HuH-7.5 (cell line): ENCODE results near the gene SLC35D2.
"Not testable (repeated sequence)": the region's sequence is repeated elsewhere in the genome, so short reads cannot be mapped to it uniquely, and the experiment has no call there.

Experiments
- DNase-seq: peaks from one replicate; pipeline ENCODE4 v3.0.0; 2011; ENCODE audit warnings: low spot score

Gene SLC35D2

GRCh38 chr9:96400132-96400910, 16.8 kb upstream of the SLC35D2 start:
- no peak for DNase-seq

DNA sequence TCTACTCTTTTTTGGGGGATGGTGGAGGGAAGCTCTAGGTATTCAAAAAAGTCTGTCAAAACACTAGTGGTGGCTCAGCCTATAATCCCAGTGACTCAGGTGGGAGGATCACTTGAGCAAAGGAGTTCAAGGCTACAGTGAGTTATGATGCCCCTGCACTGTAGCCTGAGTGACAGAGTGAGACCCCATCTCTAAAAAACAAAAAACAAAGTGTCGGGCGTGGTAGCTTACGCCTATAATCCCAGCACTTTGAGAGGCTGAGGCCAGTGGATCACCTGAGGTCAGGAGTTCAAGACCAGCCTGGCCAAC, 15.8 kb upstream of the SLC35D2 start:
- DNase-seq, result no peak

DNA sequence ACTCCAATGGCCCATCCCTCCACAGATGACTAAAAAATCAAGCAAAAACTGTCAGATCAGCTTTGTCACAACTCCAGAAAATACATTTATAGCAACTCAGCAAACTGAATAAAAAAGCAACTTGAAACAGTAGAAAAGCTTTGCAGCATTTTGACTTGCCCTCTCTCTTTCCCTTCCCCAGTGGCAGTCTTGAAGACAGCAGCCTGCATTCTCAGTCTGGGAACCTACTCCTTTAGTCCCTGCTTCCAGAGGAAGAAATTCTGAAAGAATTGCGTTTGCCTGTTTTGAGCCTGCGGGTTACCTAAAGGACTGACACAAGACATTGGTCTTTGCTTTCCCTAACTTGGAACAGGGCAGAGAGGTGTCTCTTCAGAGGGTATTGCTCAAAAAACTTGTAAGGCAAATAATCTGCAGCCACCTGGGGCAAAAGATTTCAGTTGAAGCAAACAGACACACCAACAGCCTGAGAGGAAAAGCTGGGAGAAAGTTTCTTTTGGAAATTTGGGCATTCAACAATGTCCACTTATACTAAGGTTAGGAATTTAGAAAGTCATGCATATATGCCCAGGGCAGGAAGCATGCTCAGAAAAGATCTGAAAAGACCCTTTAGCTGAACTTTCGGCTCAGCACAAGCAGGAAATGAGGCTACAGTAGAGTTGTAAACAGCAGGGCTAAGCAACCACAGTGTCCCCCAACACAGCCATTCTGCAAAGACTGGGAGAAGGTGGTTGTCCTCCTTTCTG, 15.2 kb upstream of the SLC35D2 start:
- DNase-seq, result no peak

GRCh38 chr9:96395964-96396363, 12.5 kb upstream of the SLC35D2 start:
- DNase-seq, result no peak

DNA sequence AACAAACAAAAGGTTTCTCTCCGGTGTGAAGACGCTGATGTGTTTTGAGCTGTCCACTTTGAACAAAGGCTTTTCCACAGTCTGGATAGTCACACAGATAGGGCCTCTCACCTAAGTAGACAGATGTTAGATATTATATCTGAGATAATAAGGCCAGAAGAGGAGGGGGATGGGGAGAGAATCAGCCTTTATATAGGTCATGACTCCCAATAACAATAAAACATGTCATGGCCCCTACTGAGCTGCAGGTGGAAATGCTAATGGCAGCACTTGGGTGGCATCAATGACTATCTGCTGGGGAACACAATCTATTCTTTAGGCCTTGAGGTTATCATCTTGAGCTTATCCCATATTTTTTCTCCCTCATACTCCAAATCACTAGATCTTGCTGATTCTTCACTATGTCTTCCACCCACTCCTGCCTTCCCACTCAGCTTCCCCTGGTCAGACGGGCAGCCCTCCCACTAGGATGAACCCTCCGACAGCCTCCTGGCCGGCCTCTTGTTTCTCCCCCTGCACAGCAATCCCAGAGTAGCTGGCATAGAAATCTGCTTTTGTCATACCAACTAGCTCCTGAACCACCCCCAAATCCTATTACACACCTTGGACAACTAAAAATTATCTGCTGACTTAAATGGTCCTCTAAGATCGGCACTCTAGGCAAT, 11.5 kb upstream of the SLC35D2 start:
- no peak for DNase-seq

- DNase-seq, result no peak
Observed at GRCh38 chr9:96392263-96392662, 8.8 kb upstream of the SLC35D2 start.

- DNase-seq, result peak; percentile 79
Observed at GRCh38 chr9:96391021-96391765, 7.7 kb upstream of the SLC35D2 start.

GRCh38 chr9:96388144-96388543, 4.6 kb upstream of the SLC35D2 start:
- no peak for DNase-seq

- no peak for DNase-seq
Observed at GRCh38 chr9:96386157-96386556, 2.6 kb upstream of the SLC35D2 start.

- no peak for DNase-seq
Observed at GRCh38 chr9:96382839-96383164, 709 bp downstream of the SLC35D2 start.

DNA sequence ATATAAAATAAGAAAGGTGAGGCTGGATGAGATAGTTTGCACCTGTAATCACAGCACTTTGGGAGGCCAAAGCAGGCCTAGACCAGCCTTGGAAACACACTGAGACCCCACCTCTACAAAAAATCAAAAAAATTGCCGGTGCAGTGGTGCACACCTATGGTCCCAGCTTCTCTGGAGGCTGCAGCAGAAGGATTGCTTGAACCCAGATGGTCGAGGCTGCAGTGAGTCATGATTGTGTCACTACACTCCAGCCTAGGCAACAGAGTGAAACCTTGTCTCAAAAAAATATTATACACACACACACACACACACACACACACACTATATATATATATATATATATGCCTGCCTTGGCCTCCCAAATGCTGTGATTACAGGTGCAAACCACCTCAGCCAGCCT, 1.3 kb downstream of the SLC35D2 start:
- no peak for DNase-seq

- DNase-seq, result no peak
Observed at GRCh38 chr9:96381696-96382095, 1.8 kb downstream of the SLC35D2 start.

GRCh38 chr9:96381125-96381524, 2.4 kb downstream of the SLC35D2 start:
- no peak for DNase-seq

DNA sequence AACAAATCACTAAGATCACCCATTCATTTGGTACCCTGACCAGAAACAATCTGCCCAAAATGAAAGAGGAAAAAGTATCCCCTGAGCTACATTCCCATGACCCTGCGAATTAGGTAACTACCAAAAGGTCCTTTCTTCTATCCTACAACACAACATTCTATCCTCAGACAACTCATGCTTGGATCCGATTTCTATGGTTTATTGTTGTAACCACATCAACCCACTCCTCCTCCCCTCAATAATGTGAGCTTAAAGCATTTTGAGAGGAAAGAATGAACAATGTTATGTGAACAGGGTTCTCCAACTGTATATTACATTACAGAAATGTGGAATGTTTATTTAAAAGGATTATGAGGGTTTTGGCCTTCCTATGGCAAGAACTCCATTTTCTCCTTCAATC, 4.0 kb downstream of the SLC35D2 start:
- no peak for DNase-seq

GRCh38 chr9:96378187-96378586, 5.3 kb downstream of the SLC35D2 start:
- no peak for DNase-seq

GRCh38 chr9:96376891-96377874, 6.3 kb downstream of the SLC35D2 start:
- no peak for DNase-seq

GRCh38 chr9:96375507-96375906, 8.0 kb downstream of the SLC35D2 start:
- not testable (repeated sequence) for DNase-seq

GRCh38 chr9:96367943-96368342, 15.6 kb downstream of the SLC35D2 start:
- DNase-seq, result no peak

DNA sequence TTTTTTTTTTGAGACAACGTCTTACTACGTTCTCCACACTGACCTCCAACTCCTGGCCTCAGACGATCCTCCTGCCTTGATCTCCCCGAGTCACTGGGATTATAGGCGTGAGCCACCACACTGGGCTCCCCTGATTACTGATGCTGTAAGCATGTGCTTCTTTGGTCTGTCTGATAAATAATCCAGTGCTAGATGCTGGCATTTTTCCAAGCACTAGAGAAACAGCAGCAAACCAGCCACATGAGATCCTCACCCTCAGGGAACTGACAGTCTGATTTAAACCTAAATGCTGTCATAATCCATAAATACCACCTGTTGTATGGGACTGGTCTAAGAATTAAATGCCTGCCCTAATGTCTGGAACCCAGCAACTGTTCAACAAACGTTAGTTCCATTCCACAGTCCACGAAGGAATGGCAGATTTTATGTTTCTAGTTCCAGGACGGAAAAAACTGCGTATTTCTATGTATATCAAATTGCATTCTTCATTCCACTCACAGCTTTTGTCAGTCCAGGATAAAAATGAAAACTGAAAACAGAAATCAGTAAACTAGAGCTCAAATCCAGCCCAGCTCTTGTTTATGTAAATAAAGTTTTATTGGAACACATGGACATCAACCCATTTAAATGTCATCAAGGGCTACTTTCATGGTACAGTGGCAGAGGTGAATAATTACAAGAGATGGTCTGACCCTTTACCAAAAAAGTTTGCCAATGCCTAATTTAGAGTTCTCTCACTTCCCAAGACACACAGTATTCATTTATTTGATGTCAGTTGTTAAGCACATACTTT, 20.1 kb downstream of the SLC35D2 start:
- no peak for DNase-seq

- DNase-seq, result not testable (repeated sequence)
Observed at GRCh38 chr9:96362119-96362518, 21.4 kb downstream of the SLC35D2 start.

DNA sequence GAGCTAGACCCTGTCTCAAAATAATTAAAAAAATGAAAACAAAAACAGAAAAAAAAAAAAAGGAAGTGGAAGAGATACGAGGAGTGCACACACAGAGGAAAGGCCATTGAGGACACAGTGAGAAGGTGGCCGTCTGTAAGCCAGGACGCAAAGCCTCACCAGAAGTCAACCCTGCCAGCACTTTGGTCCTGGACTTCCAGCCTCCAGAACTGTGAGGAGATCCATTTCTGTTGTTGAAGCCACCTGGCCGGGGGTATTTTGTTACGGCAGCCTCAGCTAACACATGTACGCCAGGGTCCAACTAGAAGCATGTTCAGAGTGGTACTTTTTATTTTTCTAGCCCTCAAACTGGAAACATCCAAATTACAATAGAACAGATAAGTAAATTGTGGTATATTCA, 21.8 kb downstream of the SLC35D2 start:
- no peak for DNase-seq
